H1 (cell line): ENCODE results near the gene CCN6. TPM values are rescaled to one million over a fixed set of nuclear protein-coding genes. Genes with fewer than 3 reads are reported as not detected.

Experiments
- CTCF ChIA-PET: fragments of 300-600 bp; sonication (Branson Sonifier 250); formaldehyde crosslinking; loops from one replicate; lab custom pipeline; 2021; ENCODE audit not compliant: partially characterized antibody; lab: Charles Lee
- POLR2A ChIA-PET: fragments of 300-600 bp; sonication (Branson Sonifier 250); formaldehyde crosslinking; loops from one replicate; lab custom pipeline; 2021; ENCODE audit warnings: inconsistent platforms; ENCODE audit not compliant: partially characterized antibody; lab: Charles Lee
- DNase-seq, 2 experiments: peaks; one replicate each; pipeline versions ENCODE4 v3.0.0 to v3.0.0-alpha.2; 2010 to 2022; ENCODE audit warnings: low spot score in 2 of 2, low read depth in 1 of 2, mixed read lengths in 1 of 2
- FAIRE-seq: peaks from 2 replicates; lab custom pipeline; 2011; peaks lifted over from hg19 to GRCh38; lab: Jason Lieb, UNC
- H2AFZ ChIP-seq: 2 replicates; pipeline ENCODE4 v1.8.1; 2012; ENCODE audit warnings: low read length, inconsistent platforms
- H2AK5ac ChIP-seq: 2 replicates; pipeline ENCODE4 v1.6.1; 2013; ENCODE audit warnings: low read depth, low read length
- H2BK120ac ChIP-seq: replicated peaks from 2 replicates; pipeline ENCODE3; 2013; ENCODE audit warnings: low read depth, low read length, inconsistent platforms
- H2BK12ac ChIP-seq: 2 replicates; pipeline ENCODE4 v1.6.1; 2013; ENCODE audit warnings: low read depth, low read length
- H2BK15ac ChIP-seq: 2 replicates; pipeline ENCODE4 v1.6.1; 2013; ENCODE audit warnings: low read length
- H2BK20ac ChIP-seq: 2 replicates; pipeline ENCODE4 v1.6.1; 2013; ENCODE audit warnings: low read length
- H2BK5ac ChIP-seq: 2 replicates; pipeline ENCODE4 v1.6.1; 2013; ENCODE audit warnings: low read depth, low read length
- H3K14ac ChIP-seq: 2 replicates; pipeline ENCODE4 v1.6.1; 2013; ENCODE audit warnings: inconsistent platforms; ENCODE audit not compliant: insufficient read length
- H3K18ac ChIP-seq: 2 replicates; pipeline ENCODE4 v1.6.1; 2013; ENCODE audit warnings: low read length; ENCODE audit errors: extremely low read depth
- H3K23ac ChIP-seq: 2 replicates; pipeline ENCODE4 v1.6.1; 2013; ENCODE audit warnings: inconsistent platforms; ENCODE audit not compliant: insufficient read length
- H3K23me2 ChIP-seq: 2 replicates; pipeline ENCODE4 v1.6.1; 2013; ENCODE audit warnings: low read depth, low read length
- H3K27ac ChIP-seq: 2 replicates; pipeline ENCODE4 v1.6.1; 2011; ENCODE audit warnings: low read depth, low read length, inconsistent platforms
- H3K27me3 ChIP-seq, 4 experiments: replicated peaks in 1 of 4; 1 replicate in 1 of 4; 2 replicates in 3 of 4; pipeline versions ENCODE4 v1.6.1 to v1.8.1; 2011 to 2013; ENCODE audit warnings: low read length in 3 of 4, mild to moderate bottlenecking in 3 of 4, inconsistent platforms in 2 of 4, mixed read lengths in 2 of 4, moderate library complexity in 1 of 4; ENCODE audit not compliant: control insufficient read depth in 3 of 4, insufficient read depth in 3 of 4; ENCODE audit errors: extremely low read depth in 1 of 4
- H3K36me3 ChIP-seq, 4 experiments: 2 replicates each; pipeline versions ENCODE4 v1.6.1 to v1.8.1; 2011 to 2013; ENCODE audit warnings: mild to moderate bottlenecking in 4 of 4, low read length in 3 of 4, moderate library complexity in 2 of 4, control low read depth in 1 of 4, inconsistent platforms in 1 of 4; ENCODE audit not compliant: insufficient read depth in 4 of 4, control insufficient read depth in 2 of 4
- H3K4ac ChIP-seq: replicated peaks from 2 replicates; pipeline ENCODE3; 2013; ENCODE audit warnings: low read length, low read depth, mixed read lengths, inconsistent platforms; ENCODE audit not compliant: insufficient read length
- H3K4me1 ChIP-seq, 4 experiments: replicated peaks in 1 of 4; 1 replicate in 1 of 4; 2 replicates in 3 of 4; pipeline versions ENCODE4 v1.6.1 to v1.8.1; 2011 to 2013; ENCODE audit warnings: low read length in 3 of 4, inconsistent platforms in 2 of 4, mixed read lengths in 1 of 4; ENCODE audit not compliant: insufficient read depth in 4 of 4, control insufficient read depth in 3 of 4
- H3K4me2 ChIP-seq, 2 experiments: 2 replicates each; pipeline versions ENCODE4 v1.6.1 to v1.8.1; 2011 to 2013; ENCODE audit warnings: low read depth in 2 of 2, low read length in 2 of 2, control low read depth in 1 of 2, inconsistent platforms in 1 of 2, mild to moderate bottlenecking in 1 of 2; ENCODE audit not compliant: insufficient read depth in 1 of 2
- H3K4me3 ChIP-seq, 4 experiments: fragments of 200-600, 300-600 bp in 1 of 4; sonication (generic), shearing (Covaris generic), sonication (Bioruptor Twin) in 1 of 4; 2 replicates each; pipeline versions ENCODE4 v1.5.1 to v1.8.1; 2011 to 2016; ENCODE audit warnings: low read length in 4 of 4, low read depth in 3 of 4, control low read depth in 2 of 4, inconsistent platforms in 2 of 4, mild to moderate bottlenecking in 2 of 4, mixed read lengths in 1 of 4, moderate library complexity in 1 of 4; ENCODE audit not compliant: insufficient read depth in 2 of 4; ENCODE audit errors: extremely low read depth in 1 of 4
- H3K56ac ChIP-seq: replicated peaks from 2 replicates; pipeline ENCODE3; 2013; ENCODE audit warnings: low read depth, mild to moderate bottlenecking, mixed read lengths, low read length, inconsistent platforms; ENCODE audit not compliant: insufficient read length
- H3K79me1 ChIP-seq: 2 replicates; pipeline ENCODE4 v1.6.1; 2013; ENCODE audit warnings: low read depth, low read length, control low read depth
- H3K79me2 ChIP-seq, 2 experiments: 2 replicates each; pipeline versions ENCODE4 v1.6.1 to v1.8.1; 2012 to 2013; ENCODE audit warnings: low read length in 2 of 2, mild to moderate bottlenecking in 2 of 2, inconsistent platforms in 1 of 2; ENCODE audit not compliant: insufficient read depth in 2 of 2, control insufficient read depth in 1 of 2
- H3K9ac ChIP-seq, 4 experiments: replicated peaks in 1 of 4; 1 replicate in 1 of 4; 2 replicates in 3 of 4; pipeline versions ENCODE4 v1.6.1 to v1.8.1; 2011 to 2013; ENCODE audit warnings: low read depth in 3 of 4, low read length in 3 of 4, control low read depth in 2 of 4, mild to moderate bottlenecking in 2 of 4, moderate library complexity in 2 of 4, inconsistent platforms in 1 of 4; ENCODE audit errors: extremely low read depth in 1 of 4
- H3K9me3 ChIP-seq, 2 experiments: 2 replicates each; pipeline versions ENCODE4 v1.6.1 to v1.8.1; 2012 to 2013; ENCODE audit warnings: mild to moderate bottlenecking in 2 of 2, moderate library complexity in 2 of 2, control low read depth in 1 of 2, inconsistent platforms in 1 of 2, low read depth in 1 of 2, low read length in 1 of 2, mixed read lengths in 1 of 2; ENCODE audit not compliant: insufficient read depth in 2 of 2
- H4K20me1 ChIP-seq, 2 experiments: replicated peaks in 1 of 2; 2 replicates each; pipeline versions ENCODE3 to v1.8.1; 2011 to 2013; ENCODE audit warnings: inconsistent platforms in 2 of 2, low read length in 2 of 2, mild to moderate bottlenecking in 1 of 2; ENCODE audit not compliant: insufficient read depth in 2 of 2, control insufficient read depth in 1 of 2
- H4K5ac ChIP-seq: 2 replicates; pipeline ENCODE4 v1.6.1; 2013; ENCODE audit warnings: low read length, low read depth, mixed read lengths, inconsistent platforms; ENCODE audit not compliant: insufficient read length
- H4K8ac ChIP-seq: 2 replicates; pipeline ENCODE4 v1.8.0; 2013; ENCODE audit warnings: mild to moderate bottlenecking, moderate library complexity, low read length, inconsistent platforms; ENCODE audit not compliant: insufficient read depth; ENCODE audit errors: extremely low read depth
- H4K91ac ChIP-seq: replicated peaks from 2 replicates; pipeline ENCODE3; 2013; ENCODE audit warnings: low read length, mixed read lengths, inconsistent platforms; ENCODE audit not compliant: insufficient read length
- E2F6 ChIP-seq: IDR thresholded peaks from 2 replicates; pipeline ENCODE4 v1.6.1; 2012; ENCODE audit warnings: inconsistent platforms
- JUND ChIP-seq: IDR thresholded peaks from 2 replicates; pipeline ENCODE4 v1.6.1; 2011; ENCODE audit warnings: mild to moderate bottlenecking, improper control_type of control experiment, low read length
- KDM1A ChIP-seq: fragments of 200-600, 300-600 bp; sonication (generic); IDR thresholded peaks from 2 replicates; pipeline ENCODE4 v1.7.1; 2016; ENCODE audit warnings: mild to moderate bottlenecking, low read length, borderline replicate concordance
- RXRA ChIP-seq: IDR thresholded peaks from 2 replicates; pipeline ENCODE4 v1.6.1; 2011; ENCODE audit warnings: low read depth, mild to moderate bottlenecking, low read length, moderate library complexity; ENCODE audit not compliant: insufficient read depth
- WGBS, 2 experiments: shearing (Covaris generic) in 1 of 2; methylation state at CpG; one replicate each; pipeline versions ENCODE4 v1.1.6 to v1.1.7; 2013 to 2015; ENCODE audit warnings: low lambda C conversion rate in 2 of 2, mixed read lengths in 2 of 2, inconsistent platforms in 1 of 2, low coverage in 1 of 2, missing lambda C conversion rate in 1 of 2; ENCODE audit not compliant: insufficient replicate concordance in 2 of 2, insufficient coverage in 1 of 2, insufficient read length in 1 of 2; ENCODE audit errors: extremely low coverage in 1 of 2, missing lambda C conversion rate in 1 of 2; 5-methylcytosine and 5-hydroxymethylcytosine counted together
- polyA plus RNA-seq, 7 experiments: library from polyadenylated mRNA; depleted of rRNA in 3 of 7; stranded (reverse) in 5 of 7; unstranded in 2 of 7; fragments of >200 nt in 5 of 7; fragments of 200-250 nt in 2 of 7; gene quantifications; 1 replicate in 5 of 7; 2 replicates in 1 of 7; 4 replicates in 1 of 7; pipeline versions ENCODE4 v1.2.1 to v1.2.3, GENCODE V29; 2011 to 2013; ENCODE audit warnings: missing spikeins in 2 of 7, mixed read lengths in 2 of 7
- total RNA-seq: library from RNA; stranded (reverse); fragmentation: NEBNext Ultra II Directional; extraction: Animal tissue kit (Norgen Biotek cat#: 25700); gene quantifications from 2 replicates; pipeline ENCODE4 v1.2.1, GENCODE V29; 2021

The CCN6 gene
- total and polyA plus RNA-seq, 2 of the 8 experiments (the other 6 are each of a cell fraction or from before 2014, with no cell fraction given), result not detected

DNA sequence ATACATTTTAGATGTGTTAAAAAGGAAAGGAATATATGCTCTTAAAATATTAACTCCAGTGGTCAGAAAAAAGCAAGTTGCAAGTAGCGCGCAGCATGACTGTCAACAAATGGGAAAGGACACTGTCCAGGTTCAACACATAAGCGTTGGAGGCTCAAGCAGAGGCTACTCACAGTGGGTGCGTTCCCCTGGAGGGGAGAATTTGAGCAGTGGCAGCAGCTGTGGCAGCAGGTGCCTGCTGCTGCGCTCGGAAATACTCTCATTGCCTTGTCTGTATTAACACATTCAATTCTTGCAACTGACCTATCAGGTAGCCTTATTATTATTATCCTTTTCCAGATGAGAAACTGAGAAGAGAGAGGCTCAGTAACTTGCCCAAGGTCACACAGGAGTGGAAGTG, 21.9 kb upstream of the CCN6 start:
- no peaks in the 10 kb centered on the region for H4K20me1 ChIP-seq
- DNase-seq (no peak), FAIRE-seq (no peak)
- no peak overlapping the region for H2BK5ac ChIP-seq
- no peaks in the 10 kb centered on the region for H3K9me3 ChIP-seq
- no peaks in the 10 kb centered on the region for H3K36me3 ChIP-seq
- no peak overlapping the region for H3K4me2 ChIP-seq
- H3K4me1 ChIP-seq, result no peaks in the 10 kb centered on the region
- H2BK12ac ChIP-seq, result no peak overlapping the region
- POLR2A ChIA-PET, result no interaction called here
- H4K8ac ChIP-seq, result no peak overlapping the region
- H3K27ac ChIP-seq, result no peak overlapping the region
- no peak overlapping the region for H2BK120ac ChIP-seq
- no peak overlapping the region for H3K14ac ChIP-seq
- H3K4me3 ChIP-seq, result no peak overlapping the region
- H3K79me2 ChIP-seq, result no peaks in the 10 kb centered on the region; a peak in 1 of 4 replicates
- no peak for TF ChIP-seq E2F6
- no peak for TF ChIP-seq JUND
- no peak for TF ChIP-seq KDM1A
- no peak for TF ChIP-seq RXRA
- no peak overlapping the region for H3K56ac ChIP-seq
- no peaks in the 10 kb centered on the region for H3K79me1 ChIP-seq
- H4K5ac ChIP-seq, result no peak overlapping the region
- peaks cover 1% of the 10 kb centered on the region; the same call in 1 of the 2 replicates for H3K23me2 ChIP-seq
- H3K9ac ChIP-seq, result no peak overlapping the region
- H2AK5ac ChIP-seq, result no peak overlapping the region
- no peak overlapping the region for H4K91ac ChIP-seq
- no peak overlapping the region for H3K23ac ChIP-seq
- whole genome bisulfite sequencing, 2 experiments, result 84% methylated on average over 6 of the region's 6 CpGs; no CpG with 5 or more reads in 1 of the 2 experiments
- H2AFZ ChIP-seq, result no peak overlapping the region
- no peak overlapping the region for H2BK15ac ChIP-seq
- no peak overlapping the region for H3K4ac ChIP-seq
- H3K18ac ChIP-seq, result no peak overlapping the region
- CTCF ChIA-PET, result interaction anchor here (1.2 to 1.5 kb wide), 3 partner anchors 9 to 25 kb away, joined by 3 to 4 read pairs (median 4); no protein-coding TSS in a partner anchor
- H3K27me3 ChIP-seq, result no peaks in the 10 kb centered on the region
- no peak overlapping the region for H2BK20ac ChIP-seq
